Vagina (tissue), 2 donors: ENCODE results near the gene ABHD2. TPM values are rescaled to one million over a fixed set of nuclear protein-coding genes. Genes with fewer than 3 reads are reported as not detected.

ENCODE experiments used
- DNase-seq, 2 donors: peaks; one replicate each; pipeline ENCODE4 v3.0.0-alpha.2; 2017; ENCODE audit errors: extremely low spot score in 2 of 2
- H3K27ac ChIP-seq: fragments of 200-600 bp; sonication (generic); one replicate; pipeline ENCODE4 v1.5.1; 2019
- H3K27me3 ChIP-seq: fragments of 200-600 bp; sonication (generic); one replicate; pipeline ENCODE4 v1.5.1; 2019
- H3K36me3 ChIP-seq, 2 donors: fragments of 200-600 bp; sonication (generic); one replicate each; pipeline ENCODE4 v1.5.1; 2017 to 2019
- H3K4me1 ChIP-seq: fragments of 200-600 bp; sonication (generic); one replicate; pipeline ENCODE4 v1.5.1; 2019
- H3K4me3 ChIP-seq, 2 donors: fragments of 200-600 bp; sonication (generic); 1 replicate in 1 of 2; 2 replicates in 1 of 2; pipeline ENCODE4 v1.5.1; 2016 to 2019
- H3K9me3 ChIP-seq: fragments of 200-600 bp; sonication (generic); one replicate; pipeline ENCODE4 v1.5.1; 2019
- CTCF ChIP-seq, 3 experiments: fragments of 450-650 bp in 2 of 3; fragments of 200-600 bp in 1 of 3; sonication (generic) in 1 of 3; IDR thresholded peaks; one replicate each; pipeline ENCODE4 v1.5.1; 2017 to 2019; ENCODE audit warnings: antibody characterized with exemption in 3 of 3, mild to moderate bottlenecking in 2 of 3, moderate library complexity in 2 of 3
- POLR2A ChIP-seq, 2 donors: fragments of 450-650 bp; IDR thresholded peaks; one replicate each; pipeline ENCODE4 v1.6.1; 2017; ENCODE audit warnings: antibody characterized with exemption in 2 of 2, mild to moderate bottlenecking in 2 of 2, moderate library complexity in 2 of 2
- POLR2AphosphoS5 ChIP-seq, 2 donors: sonication (generic); formaldehyde crosslinking; IDR thresholded peaks; one replicate each; pipeline ENCODE4 v1.9.0; 2017; ENCODE audit warnings: antibody characterized with exemption in 2 of 2, mild to moderate bottlenecking in 2 of 2, low read depth in 1 of 2; ENCODE audit not compliant: insufficient read depth in 1 of 2
- intact Hi-C: fragments of 100-400 bp; cut with DNase I; formaldehyde crosslinking; loops from one replicate; pipeline ENCODE4 v1.15.1; 2023
- total RNA-seq: library from RNA; depleted of rRNA; stranded (reverse); fragments of >200 nt; gene quantifications from one replicate; pipeline ENCODE4 v1.2.3, GENCODE V29; 2016

ABHD2 gene
- total RNA-seq, 1 donor from 2014 or later, result 33.6 TPM

GRCh38 chr15:89164712-89165211 is 76.5 kb downstream of the ABHD2 start:
- no peaks in the 10 kb centered on the region for H3K36me3 ChIP-seq
- H3K27ac ChIP-seq, result no peak overlapping the region
- no peak overlapping the region for H3K4me3 ChIP-seq
- TF ChIP-seq CTCF (IDR thresholded peaks at IDR 0.05) (no peak), POLR2A (IDR thresholded peaks at IDR 0.05) (no peak), POLR2AphosphoS5 (IDR thresholded peaks at IDR 0.05; ENCODE audit: insufficient read depth in 1 of 2, low read depth in 1 of 2) (no peak)
- H3K4me1 ChIP-seq, result peaks cover 18% of the 10 kb centered on the region
- H3K27me3 ChIP-seq, result no peaks in the 10 kb centered on the region
- H3K9me3 ChIP-seq, result no peaks in the 10 kb centered on the region
- intact Hi-C loops, result no loop called here
- DNase-seq, result no peak

- Histone ChIP-seq H3K36me3 (no peaks in the 10 kb centered on the region), H3K4me1 (peaks cover 18% of the 10 kb centered on the region), H3K27ac (no peak overlapping the region), H3K27me3 (no peaks in the 10 kb centered on the region), H3K4me3 (no peak overlapping the region), H3K9me3 (no peaks in the 10 kb centered on the region)
- DNase-seq, result no peak
- TF ChIP-seq POLR2A (IDR thresholded peaks at IDR 0.05), result no peak
- TF ChIP-seq POLR2AphosphoS5 (IDR thresholded peaks at IDR 0.05; ENCODE audit: insufficient read depth in 1 of 2, low read depth in 1 of 2), result no peak
- TF ChIP-seq CTCF (IDR thresholded peaks at IDR 0.05), result no peak
- intact Hi-C loops, result no loop called here
Observed at GRCh38 chr15:89165677-89166076, 77.4 kb downstream of the ABHD2 start.

DNA sequence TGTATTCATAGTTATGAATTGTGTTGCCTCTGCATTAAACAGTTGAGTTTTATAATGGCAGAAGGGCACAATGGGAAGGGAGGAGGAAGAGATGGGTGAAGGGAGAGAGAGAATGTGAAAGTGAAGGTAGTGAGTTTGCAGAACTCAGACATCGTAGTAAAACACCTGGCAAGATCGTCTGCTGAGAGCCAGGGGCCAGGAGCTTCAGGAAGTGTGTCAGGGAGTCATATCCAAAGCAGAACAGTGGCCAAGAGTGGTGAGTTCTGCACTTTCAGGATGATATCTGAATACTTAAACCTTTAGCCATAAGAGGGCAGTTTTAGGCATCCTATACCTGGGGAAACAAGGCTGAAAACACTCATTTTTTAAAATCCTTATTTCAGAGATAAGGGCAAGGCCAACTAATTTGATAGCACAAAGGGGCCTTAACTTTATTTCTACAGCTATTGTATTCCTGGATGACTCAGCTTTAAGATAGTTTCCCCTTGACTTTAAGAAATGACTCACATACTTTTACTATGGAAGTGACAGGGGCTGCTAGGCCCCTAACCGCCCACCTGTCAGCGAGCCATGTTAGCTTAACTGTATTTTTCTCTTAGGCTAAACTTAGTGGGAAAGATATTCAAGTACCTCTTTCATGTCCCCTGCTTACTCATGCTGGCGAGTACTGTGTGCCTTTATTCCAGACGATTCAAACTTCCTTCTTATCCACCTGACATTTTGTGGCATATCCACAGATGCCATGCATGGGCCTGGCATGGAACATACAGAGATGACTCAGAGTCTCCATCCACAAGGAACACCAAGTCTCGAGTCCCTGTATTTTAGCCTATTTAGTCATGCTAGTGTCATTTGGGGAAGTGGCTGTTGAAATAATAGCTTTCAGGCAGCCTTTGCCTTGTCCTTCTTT is 79.3 kb downstream of the ABHD2 start:
- Histone ChIP-seq H3K27me3 (no peaks in the 10 kb centered on the region), H3K4me3 (no peak overlapping the region), H3K36me3 (no peaks in the 10 kb centered on the region), H3K9me3 (no peaks in the 10 kb centered on the region), H3K4me1 (peaks cover 18% of the 10 kb centered on the region), H3K27ac (peak overlapping the region; percentile 15)
- TF ChIP-seq POLR2A (IDR thresholded peaks at IDR 0.05) (no peak), POLR2AphosphoS5 (IDR thresholded peaks at IDR 0.05; ENCODE audit: insufficient read depth in 1 of 2, low read depth in 1 of 2) (peak; percentile 15 to 85)
- intact Hi-C loops, result no loop called here
- DNase-seq, result no peak

- TF ChIP-seq POLR2AphosphoS5 (IDR thresholded peaks at IDR 0.05; ENCODE audit: insufficient read depth in 1 of 2, low read depth in 1 of 2), result no peak
- no peak for TF ChIP-seq CTCF (IDR thresholded peaks at IDR 0.05)
- TF ChIP-seq POLR2A (IDR thresholded peaks at IDR 0.05), result no peak
- no peaks in the 10 kb centered on the region for H3K27me3 ChIP-seq
- H3K9me3 ChIP-seq, result no peaks in the 10 kb centered on the region
- no peak for DNase-seq
- H3K36me3 ChIP-seq, result no peaks in the 10 kb centered on the region
- intact Hi-C loops, result no loop called here
- peak overlapping the region; percentile 15 for H3K27ac ChIP-seq
- peaks cover 18% of the 10 kb centered on the region for H3K4me1 ChIP-seq
- no peak overlapping the region for H3K4me3 ChIP-seq
Observed at GRCh38 chr15:89168316-89168833, 80.1 kb downstream of the ABHD2 start.

- Histone ChIP-seq H3K27ac (no peak overlapping the region), H3K4me1 (peaks cover 18% of the 10 kb centered on the region), H3K36me3 (no peaks in the 10 kb centered on the region), H3K27me3 (no peaks in the 10 kb centered on the region), H3K4me3 (no peak overlapping the region), H3K9me3 (no peaks in the 10 kb centered on the region)
- intact Hi-C loops, result no loop called here
- TF ChIP-seq POLR2AphosphoS5 (IDR thresholded peaks at IDR 0.05; ENCODE audit: insufficient read depth in 1 of 2, low read depth in 1 of 2) (no peak), POLR2A (IDR thresholded peaks at IDR 0.05) (no peak), CTCF (IDR thresholded peaks at IDR 0.05) (no peak)
- DNase-seq, result no peak
Observed at GRCh38 chr15:89170364-89170763, 82.1 kb downstream of the ABHD2 start.
